Glomerular endothelial cell (primary cell): ENCODE measurements around the gene NKG7. TPM values are rescaled to one million over a fixed set of nuclear protein-coding genes. Genes with fewer than 3 reads are reported as not detected.
"Not testable (repeated sequence)": the region's sequence is repeated elsewhere in the genome, so short reads cannot be mapped to it uniquely, and the experiment has no call there.

Experiments used
- DNase-seq: peaks from one replicate; pipeline ENCODE4 v3.0.0-alpha.2; 2011; ENCODE audit warnings: low read depth, low spot score; ENCODE audit errors: extremely low read depth
- total RNA-seq: library from RNA; depleted of rRNA; stranded (reverse); fragments of >200 nt; gene quantifications from 2 replicates; pipeline ENCODE4 v1.2.3, GENCODE V29; 2015

Gene NKG7, protein sequence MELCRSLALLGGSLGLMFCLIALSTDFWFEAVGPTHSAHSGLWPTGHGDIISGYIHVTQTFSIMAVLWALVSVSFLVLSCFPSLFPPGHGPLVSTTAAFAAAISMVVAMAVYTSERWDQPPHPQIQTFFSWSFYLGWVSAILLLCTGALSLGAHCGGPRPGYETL
- not detected in 2 replicates for total RNA-seq

DNA sequence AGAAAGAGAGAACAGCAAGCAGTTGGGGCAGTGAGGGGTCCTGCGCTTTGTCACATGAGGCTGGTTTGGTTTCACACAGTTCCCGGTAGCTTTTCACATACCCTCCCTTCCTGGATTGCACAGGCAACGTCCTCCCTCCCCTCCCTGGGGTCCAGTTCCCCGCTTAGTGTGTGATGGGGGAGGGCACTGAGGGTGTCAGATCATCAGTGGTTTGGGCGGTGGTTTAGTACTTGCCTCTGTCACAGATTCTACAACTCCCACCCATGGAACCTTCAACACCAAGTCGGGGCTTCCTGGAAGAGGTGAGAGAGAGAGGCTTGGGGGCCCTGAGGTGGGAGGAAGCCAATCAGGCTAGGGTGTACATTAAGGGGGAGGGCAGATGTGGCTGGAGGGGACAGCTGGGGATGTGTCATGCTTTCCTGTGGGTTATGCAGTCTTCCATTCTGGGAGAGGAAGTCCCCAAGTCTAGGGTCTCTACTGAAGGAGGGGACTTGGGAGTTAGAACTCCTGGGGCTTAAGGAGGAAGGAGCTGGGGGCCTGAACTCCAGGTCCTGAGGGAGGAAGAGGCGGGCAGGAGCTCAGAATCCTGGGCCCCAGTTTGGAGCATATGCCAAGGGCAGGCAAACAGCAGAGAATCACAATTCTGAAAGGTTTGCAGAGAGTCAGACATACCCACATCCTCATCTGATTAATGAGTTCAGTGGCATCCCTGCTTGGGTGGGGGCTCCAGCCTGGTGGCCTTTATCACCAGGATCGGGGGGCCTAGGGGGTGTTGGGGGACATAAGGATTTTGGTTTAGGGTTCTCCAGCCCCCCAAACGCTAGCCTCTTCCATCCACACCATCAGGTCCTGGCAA is at the start of gene NKG7:
TSS of gene NKG7 (minus strand) at position 6 of the 856 bp plus-strand sequence. CDS start 119 bp downstream, outside the sequence.
- DNase-seq: no peak

GRCh38 chr19:51422053-51422448 is 49.6 kb upstream of the NKG7 start:
- no peak for DNase-seq

DNA sequence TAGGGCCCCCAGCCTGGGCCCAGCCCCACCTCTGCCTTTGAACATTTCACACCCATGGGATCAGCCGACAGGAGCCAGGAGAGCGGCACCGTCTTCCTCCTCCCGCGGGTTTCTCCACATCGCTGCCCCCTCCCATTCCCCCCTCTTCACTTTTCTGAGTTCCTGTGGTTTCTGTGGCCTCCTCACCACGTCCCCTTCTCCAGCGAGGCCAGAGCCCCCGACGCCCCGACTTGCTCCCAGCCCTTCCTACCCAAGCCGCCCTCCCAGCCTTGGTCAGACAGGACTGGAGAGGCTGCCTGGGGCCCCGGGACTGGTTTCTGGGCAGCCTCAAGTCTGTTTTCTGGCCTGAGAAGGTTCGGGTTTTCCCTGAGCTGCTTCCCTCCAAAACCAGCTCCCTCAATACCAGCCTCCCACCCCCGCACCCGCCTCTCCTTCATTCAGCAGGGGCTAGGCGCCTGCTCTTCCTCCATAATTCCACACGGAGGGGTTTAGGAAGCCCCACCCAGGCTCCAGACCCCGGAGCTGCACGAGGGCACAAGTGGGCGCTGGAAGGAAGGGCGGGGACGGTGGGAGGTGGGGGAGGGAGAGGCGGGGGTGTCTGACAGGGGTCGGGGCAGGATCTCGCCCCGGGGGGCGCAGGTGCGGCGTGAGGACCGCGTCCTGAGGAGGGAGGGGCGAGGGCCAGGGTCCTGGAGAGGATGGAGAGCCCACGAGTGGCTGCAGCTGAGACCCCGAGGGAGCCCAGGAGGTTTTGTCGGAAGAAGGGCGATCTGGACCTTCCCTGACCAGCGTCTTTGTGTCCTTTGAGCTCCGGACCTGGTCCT is 49.0 kb upstream of the NKG7 start:
- no peak for DNase-seq

DNA sequence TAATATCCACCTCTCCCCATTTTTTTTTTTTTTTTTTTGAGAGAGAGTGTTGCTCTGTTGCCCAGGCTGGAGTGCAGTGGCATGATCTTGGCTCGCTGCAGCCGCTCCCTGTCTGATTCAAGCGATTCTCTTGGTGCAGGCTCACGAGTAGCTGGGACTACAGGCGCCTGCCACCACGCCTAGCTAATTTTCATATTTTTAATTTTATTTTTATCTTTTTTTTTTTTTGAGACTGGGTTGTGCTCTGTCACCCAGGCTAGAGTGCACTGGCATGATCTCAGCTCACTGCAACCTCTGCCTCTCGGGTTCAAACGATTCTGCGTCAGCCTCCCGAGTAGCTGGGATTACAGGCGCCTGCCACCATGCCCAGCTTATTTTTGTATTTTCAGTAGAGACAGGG is 48.1 kb upstream of the NKG7 start:
- not testable (repeated sequence) for DNase-seq

GRCh38 chr19:51418707-51419106 is 46.3 kb upstream of the NKG7 start:
- DNase-seq: no peak

DNA sequence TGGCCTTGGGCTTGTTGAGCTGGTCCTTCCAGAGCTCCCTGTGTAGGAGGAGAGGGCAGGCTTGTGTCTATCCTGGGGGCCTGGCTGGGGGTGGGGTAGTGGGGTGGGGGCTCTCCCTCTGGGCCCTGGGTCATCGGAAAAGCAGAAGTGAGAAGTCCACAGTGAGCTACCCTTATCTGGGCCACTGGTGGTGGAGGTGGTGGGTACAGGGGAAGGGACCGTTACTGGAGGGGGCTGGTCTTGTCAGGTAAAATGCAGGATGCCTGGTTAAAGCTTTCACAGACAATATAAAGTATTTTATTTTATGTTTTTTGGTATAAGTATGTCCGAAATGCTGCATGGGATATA is 45.3 kb upstream of the NKG7 start:
- no peak for DNase-seq

DNA sequence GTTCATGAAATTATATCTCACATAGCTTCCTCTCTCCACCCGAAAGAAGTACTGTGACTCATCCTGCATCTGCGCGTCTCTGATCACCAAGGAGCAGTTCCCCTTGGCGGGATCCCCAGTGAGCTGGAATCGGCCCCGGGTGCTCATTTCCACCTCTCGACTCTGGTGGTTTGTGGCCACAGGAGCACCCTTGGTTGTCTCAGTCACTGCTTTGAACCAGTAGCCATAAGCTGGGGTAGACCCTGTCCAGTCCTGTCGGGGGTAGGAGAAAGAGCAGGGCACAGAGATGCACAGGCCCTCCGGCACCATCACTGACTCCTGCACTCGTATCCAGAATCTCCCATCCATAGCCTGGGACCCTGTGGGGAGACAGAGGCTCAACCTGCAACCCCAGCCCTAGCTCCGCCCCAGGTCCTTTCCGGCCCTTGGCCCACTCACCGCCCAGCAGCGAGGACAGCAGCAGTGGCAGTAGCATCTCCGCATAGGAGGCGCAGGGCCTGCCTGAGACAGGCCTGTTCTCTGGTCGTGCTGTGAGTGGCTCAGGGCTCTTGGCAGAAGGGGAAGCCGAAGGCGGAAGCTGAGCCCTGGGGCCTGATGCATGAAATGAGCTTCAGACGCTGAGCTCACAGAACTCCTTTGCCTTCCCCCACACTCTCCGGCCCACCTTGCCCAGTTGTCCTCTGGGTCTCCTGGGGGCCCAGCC is 44.8 kb upstream of the NKG7 start, which contains the start of gene SIGLEC10:
TSS of gene SIGLEC10 (minus strand) at position 536 of the 703 bp plus-strand sequence. CDS start at position 475, 61 bp downstream.
- no peak for DNase-seq

GRCh38 chr19:51416422-51416821 is 44.0 kb upstream of the NKG7 start:
- not testable (repeated sequence) for DNase-seq

- DNase-seq: no peak
These were observed 42.7 kb upstream of the NKG7 start for GRCh38 chr19:51415187-51415586.

DNA sequence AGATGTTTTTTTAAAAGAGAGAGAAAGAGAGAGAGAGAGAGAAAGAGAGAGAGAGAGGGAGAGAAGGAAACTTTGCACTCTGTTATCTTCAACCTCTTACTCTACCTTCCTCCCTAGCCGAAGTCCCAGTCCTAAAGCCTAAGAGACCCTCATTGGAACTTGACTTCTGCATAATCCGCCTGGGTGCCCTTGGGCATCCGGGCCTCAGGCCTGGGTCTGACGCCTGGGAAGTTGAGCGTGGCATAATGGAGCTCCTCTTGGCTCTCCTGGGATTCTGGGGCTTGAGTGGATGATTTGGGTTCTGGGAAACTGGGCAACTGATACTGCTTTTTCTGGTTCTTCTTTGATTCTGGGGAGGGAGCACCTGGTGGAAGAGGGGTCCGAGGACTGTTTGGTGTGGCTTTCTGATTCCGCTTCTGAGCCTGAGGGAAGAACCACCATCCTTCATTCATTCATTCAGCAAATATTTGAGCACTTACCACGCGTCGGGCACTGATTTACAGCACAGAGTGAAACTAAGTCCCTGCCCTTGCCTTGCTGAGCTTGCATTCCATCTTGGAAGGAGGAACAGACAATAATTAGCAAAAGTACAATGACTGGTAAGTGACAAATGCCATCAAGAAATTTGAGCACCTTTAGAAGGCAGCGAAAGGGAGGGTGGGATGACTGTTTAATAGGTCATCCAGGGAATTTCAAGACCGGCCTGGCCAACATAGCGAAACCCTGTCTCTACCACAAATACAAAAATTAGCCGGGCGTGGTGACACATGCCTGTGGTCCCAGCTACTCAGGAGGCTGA is 38.7 kb upstream of the NKG7 start:
- no peak for DNase-seq

GRCh38 chr19:51407511-51408131 is 35.2 kb upstream of the NKG7 start:
- DNase-seq: no peak

- DNase-seq: no peak
These were observed 29.7 kb upstream of the NKG7 start for GRCh38 chr19:51402117-51402516.

DNA sequence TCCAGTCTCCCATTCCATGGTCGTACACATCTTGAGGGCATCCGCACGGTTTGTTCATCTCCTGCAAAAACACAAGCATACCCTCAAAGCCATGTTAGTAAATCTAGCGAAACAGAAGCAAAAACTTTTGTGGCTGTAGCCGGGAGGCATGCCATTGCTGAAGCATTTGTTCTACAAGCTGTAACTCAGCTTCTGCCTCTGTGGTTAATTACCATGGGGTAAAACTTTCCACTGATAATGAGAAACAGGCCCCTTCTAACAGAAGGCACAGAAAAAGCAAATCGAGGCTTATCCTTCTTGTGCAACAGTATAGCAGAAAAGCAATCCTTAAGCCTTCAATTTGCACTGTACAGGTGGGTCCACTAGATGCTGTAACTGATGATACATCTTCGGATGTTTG is 27.5 kb upstream of the NKG7 start:
- not testable (repeated sequence) for DNase-seq

- no peak for DNase-seq
These were observed 26.8 kb upstream of the NKG7 start for GRCh38 chr19:51399231-51399630.

- no peak for DNase-seq
These were observed 25.7 kb upstream of the NKG7 start for GRCh38 chr19:51398096-51398704.

- not testable (repeated sequence) for DNase-seq
These were observed 25.0 kb upstream of the NKG7 start for GRCh38 chr19:51397453-51397852.

GRCh38 chr19:51396175-51396574 is 23.7 kb upstream of the NKG7 start:
- DNase-seq: no peak

DNA sequence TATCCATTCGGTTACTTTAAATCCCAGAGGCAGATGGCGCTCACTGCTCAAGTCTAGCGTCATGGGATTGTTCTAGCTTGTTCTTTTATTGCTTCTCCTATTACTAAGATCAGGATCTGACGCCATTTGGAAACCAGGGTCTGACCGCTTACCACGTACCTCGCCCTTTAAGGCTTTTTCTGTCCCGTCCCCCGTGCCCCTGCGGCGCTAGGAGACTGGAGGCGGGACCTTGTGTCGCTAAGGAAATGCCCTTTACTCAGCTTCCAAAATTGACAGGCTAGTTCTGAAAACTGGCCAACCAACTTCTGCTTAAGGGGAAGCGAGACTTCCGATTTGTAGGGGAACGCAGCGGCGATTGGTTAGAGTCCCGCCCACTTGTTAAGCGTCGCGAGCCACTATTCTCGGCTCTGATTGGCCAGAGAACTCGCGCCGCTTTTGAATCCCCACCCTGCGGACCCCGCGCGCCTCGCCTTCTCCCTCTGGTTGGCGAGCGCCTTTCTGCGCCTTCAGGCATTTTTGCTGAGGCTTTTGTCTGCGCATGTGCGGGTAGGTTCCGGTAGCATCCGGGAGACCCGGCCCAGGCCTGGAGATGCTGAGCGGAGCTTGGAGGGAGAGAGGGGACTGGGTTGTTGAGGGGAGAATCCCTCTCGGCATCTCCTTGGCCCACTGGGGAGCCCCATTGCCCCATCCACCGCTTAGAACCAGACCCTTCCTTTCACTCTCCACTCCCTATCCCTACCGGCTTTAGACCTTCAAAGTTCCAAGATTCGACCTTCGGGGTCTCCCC is 21.8 kb upstream of the NKG7 start:
- peak; percentile 94 for DNase-seq
